ENCODE measurements around the gene NR1I2. TPM values are rescaled to one million over a fixed set of nuclear protein-coding genes. Genes with fewer than 3 reads are reported as not detected.

The NR1I2 gene
- total RNA-seq, result under 0.01 and 0.05 TPM in 2 replicates

DNA sequence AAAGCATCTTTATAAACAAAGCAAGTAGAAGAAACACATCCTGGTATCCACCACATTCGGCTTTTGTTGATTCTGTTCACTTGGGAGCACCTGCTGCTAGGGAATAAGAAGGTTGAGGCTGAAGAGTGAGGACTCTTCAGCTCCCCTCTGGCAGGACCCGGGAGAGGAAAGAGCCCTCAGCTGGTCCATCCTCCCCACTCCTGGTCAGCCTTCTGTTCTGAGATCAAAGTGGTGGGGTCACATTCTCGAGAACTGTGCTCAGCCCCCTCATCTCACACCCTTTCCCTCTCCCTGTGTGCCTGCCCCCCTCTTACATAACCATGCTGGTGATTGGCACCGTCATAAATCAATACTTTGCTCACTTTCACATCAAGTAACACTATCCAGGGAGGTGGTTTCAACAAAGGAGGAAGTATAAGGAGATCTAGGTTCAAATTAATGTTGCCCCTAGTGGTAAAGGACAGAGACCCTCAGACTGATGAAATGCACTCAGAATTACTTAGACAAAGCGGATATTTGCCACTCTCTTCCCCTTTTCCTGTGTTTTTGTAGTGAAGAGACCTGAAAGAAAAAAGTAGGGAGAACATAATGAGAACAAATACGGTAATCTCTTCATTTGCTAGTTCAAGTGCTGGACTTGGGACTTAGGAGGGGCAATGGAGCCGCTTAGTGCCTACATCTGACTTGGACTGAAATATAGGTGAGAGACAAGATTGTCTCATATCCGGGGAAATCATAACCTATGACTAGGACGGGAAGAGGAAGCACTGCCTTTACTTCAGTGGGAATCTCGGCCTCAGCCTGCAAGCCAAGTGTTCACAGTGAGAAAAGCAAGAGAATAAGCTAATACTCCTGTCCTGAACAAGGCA, at the start of gene NR1I2:
Gene NR1I2, plus strand, starts transcription at position 772 of the 869 bp plus-strand sequence.

Other genes with a start within 250 kb of the NR1I2 start
- gene CD80, start 222.5 kb upstream of the NR1I2 start, total RNA-seq, result not detected in 2 replicates
- gene ADPRH, start 202.6 kb upstream of the NR1I2 start, total RNA-seq, result 14.5 and 20.6 TPM in 2 replicates
- 2.1 and 4.8 TPM in 2 replicates for gene PLA1A, start 184.2 kb upstream of the NR1I2 start, total RNA-seq
- 0.10 and 2.5 TPM in 2 replicates for gene POPDC2, start 121.5 kb upstream of the NR1I2 start, total RNA-seq
- 28.8 and 30.4 TPM in 2 replicates for gene COX17, start 104.7 kb upstream of the NR1I2 start, total RNA-seq
- gene CFAP91, start 79.1 kb upstream of the NR1I2 start, total RNA-seq, result 0.20 TPM in 1 of 2 replicates, not detected in the other

All from mammary microvascular endothelial cell (primary cell).